ENCODE data around the gene PRR22.

DNA sequence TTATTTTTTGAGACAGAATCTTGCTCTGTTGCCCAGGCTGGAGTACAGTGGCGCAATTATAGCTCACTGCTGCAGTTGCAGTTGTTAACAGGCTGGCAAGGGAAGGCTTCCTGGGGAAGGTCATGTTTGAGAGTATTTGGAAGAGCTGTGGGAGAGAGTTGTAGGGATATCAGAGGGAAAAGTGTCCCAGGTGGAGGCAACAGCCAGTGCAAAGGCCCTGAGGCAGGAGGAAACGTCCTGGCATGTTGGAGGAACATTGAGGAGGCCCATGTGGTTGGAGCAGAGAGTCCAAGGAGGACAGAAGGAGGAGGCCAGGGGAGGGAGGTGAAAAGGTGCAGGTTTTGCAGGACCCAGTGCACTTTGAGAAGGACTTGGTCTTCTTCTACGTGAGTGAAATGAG, 8.6 kb upstream of the PRR22 start:
- no peak for TF ChIP-seq EZH2 (IDR thresholded peaks at IDR 0.05)
- TF ChIP-seq FOXP2 (optimal IDR thresholded peaks at IDR 0.05; ENCODE audit: control extremely low read depth, extremely low read length, insufficient read depth) = no peak
- TF ChIP-seq POLR2AphosphoS5 (IDR thresholded peaks at IDR 0.05; ENCODE audit: borderline replicate concordance, low read depth, low read length) = no peak

Data from SK-N-MC (cell line).